ENCODE data around the gene NOVA1. TPM values are rescaled to one million over a fixed set of nuclear protein-coding genes. Genes with fewer than 3 reads are reported as not detected.

Gene NOVA1
- total and polyA plus RNA-seq, 12 donors: 1.3 to 8.9 (median 3.4) TPM

GRCh38 chr14:26596543-26597061 lies 1.2 kb downstream of the NOVA1 start:
- ATAC-seq (no peak), DNase-seq (peak in 1 of 2 donors; percentile 9)
- WGBS, 2 donors: 1 to 3% methylated on average over 21 of the region's 21 CpGs
- H3K27ac ChIP-seq: peak overlapping the region in 3 of 10 donors; percentile 83 to 88 (median 87)
- TF ChIP-seq, protein P1, sequence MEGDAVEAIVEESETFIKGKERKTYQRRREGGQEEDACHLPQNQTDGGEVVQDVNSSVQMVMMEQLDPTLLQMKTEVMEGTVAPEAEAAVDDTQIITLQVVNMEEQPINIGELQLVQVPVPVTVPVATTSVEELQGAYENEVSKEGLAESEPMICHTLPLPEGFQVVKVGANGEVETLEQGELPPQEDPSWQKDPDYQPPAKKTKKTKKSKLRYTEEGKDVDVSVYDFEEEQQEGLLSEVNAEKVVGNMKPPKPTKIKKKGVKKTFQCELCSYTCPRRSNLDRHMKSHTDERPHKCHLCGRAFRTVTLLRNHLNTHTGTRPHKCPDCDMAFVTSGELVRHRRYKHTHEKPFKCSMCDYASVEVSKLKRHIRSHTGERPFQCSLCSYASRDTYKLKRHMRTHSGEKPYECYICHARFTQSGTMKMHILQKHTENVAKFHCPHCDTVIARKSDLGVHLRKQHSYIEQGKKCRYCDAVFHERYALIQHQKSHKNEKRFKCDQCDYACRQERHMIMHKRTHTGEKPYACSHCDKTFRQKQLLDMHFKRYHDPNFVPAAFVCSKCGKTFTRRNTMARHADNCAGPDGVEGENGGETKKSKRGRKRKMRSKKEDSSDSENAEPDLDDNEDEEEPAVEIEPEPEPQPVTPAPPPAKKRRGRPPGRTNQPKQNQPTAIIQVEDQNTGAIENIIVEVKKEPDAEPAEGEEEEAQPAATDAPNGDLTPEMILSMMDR (IDR thresholded peaks at IDR 0.05): no peak
- peaks cover 0 to 44% (median 0%) of the 10 kb centered on the region in 7 donors for H3K27me3 ChIP-seq
- peaks cover 0 to 10% (median 0%) of the 10 kb centered on the region in 9 donors for H3K4me1 ChIP-seq
- H3K4me3 ChIP-seq: peak overlapping the region; percentile 44 to 75 (median 64)
- no peaks in the 10 kb centered on the region for H3K9me3 ChIP-seq
- intact Hi-C loops (cut with DNase I): loop anchor here in 1 of 10 donors (10.0 kb wide), 1 partner anchor 202 kb away; no protein-coding TSS in a partner anchor
- no peaks in the 10 kb centered on the region for H3K36me3 ChIP-seq

DNA sequence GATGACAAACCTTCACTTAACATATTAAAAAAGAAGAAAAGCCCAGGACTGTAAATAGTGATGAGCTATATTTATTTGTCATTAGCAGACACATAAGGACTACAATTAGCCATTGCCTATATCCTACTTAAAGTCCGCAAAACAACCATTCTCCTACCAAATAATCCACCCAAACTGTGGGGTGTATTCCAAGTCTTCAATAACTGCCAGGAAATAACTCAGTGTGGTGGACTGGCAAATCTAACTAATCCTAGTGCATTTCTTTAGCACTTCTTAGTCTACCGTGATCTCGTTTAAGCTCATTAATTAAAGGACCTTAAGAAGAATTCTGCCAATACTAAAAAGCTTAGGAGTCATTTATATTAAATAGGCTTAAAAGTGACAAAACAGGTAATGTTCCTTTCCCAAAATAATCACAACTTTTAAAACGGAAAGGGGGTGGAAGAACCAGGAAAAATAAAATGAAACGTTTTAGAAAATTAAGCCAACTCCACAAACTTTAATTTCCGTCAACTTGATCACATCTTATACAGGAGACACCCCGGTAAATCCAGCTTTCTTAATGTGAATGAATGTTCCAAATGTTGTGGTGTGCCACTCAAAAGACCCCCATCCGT lies 1.8 kb downstream of the NOVA1 start:
- no peaks in the 10 kb centered on the region for H3K9me3 ChIP-seq
- H3K4me3 ChIP-seq: peak overlapping the region in 9 of 10 donors; percentile 51 to 75 (median 66)
- intact Hi-C loops (cut with DNase I): loop anchor here in 1 of 10 donors (10.0 kb wide), 1 partner anchor 201 kb away; no protein-coding TSS in a partner anchor
- WGBS, 2 donors: 29 to 33% methylated on average over 8 of the region's 8 CpGs
- peaks cover 0 to 10% (median 0%) of the 10 kb centered on the region in 9 donors for H3K4me1 ChIP-seq
- ATAC-seq: no peak
- H3K27ac ChIP-seq: peak overlapping the region in 1 of 10 donors; percentile 83
- no peak for DNase-seq
- no peaks in the 10 kb centered on the region for H3K36me3 ChIP-seq
- peaks cover 0 to 44% (median 0%) of the 10 kb centered on the region in 7 donors for H3K27me3 ChIP-seq
- TF ChIP-seq, protein P1 (IDR thresholded peaks at IDR 0.05): no peak

GRCh38 chr14:26594756-26595545 lies 2.9 kb downstream of the NOVA1 start:
- Histone ChIP-seq H3K27me3 (peaks cover 0 to 44% (median 0%) of the 10 kb centered on the region in 7 donors), H3K4me3 (peak overlapping the region in 1 of 10 donors; percentile 66), H3K9me3 (no peaks in the 10 kb centered on the region), H3K36me3 (no peaks in the 10 kb centered on the region), H3K27ac (no peak overlapping the region), H3K4me1 (peaks cover 0 to 10% (median 0%) of the 10 kb centered on the region in 9 donors)
- intact Hi-C loops (cut with DNase I): loop anchor here in 1 of 10 donors (10.0 kb wide), 1 partner anchor 200 kb away; no protein-coding TSS in a partner anchor
- WGBS, 2 donors: 77 to 78% methylated on average over 2 of the region's 2 CpGs
- ATAC-seq: no peak
- DNase-seq: no peak
- TF ChIP-seq, protein P1 (IDR thresholded peaks at IDR 0.05): no peak

DNA sequence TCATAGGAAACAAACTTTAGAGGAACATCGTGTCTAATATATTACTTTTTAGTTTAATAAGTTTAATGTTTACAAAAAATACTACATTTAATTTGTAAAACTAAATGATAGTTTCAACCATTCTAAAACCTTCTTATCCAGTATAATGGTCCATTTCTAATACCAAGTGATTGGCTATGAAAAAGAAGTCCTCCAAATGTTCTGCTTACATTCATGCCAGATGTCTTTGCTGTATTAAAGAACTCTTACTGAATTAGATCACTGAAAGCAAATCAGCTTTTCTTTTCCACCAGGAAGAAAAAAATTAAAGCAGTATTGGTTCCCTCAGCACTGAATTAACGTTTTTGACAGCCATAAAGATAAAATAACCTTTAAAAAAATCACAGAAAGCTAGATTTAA lies 3.7 kb downstream of the NOVA1 start:
- Histone ChIP-seq H3K4me3 (no peak overlapping the region), H3K9me3 (no peaks in the 10 kb centered on the region), H3K27me3 (peaks cover 0 to 36% (median 0%) of the 10 kb centered on the region in 7 donors), H3K36me3 (no peaks in the 10 kb centered on the region), H3K4me1 (peaks cover 0 to 10% (median 0%) of the 10 kb centered on the region in 9 donors), H3K27ac (no peak overlapping the region)
- intact Hi-C loops (cut with DNase I): loop anchor here in 1 of 10 donors (10.0 kb wide), 1 partner anchor 199 kb away; no protein-coding TSS in a partner anchor
- DNase-seq: no peak
- WGBS, 2 donors: 64 to 72% methylated on average over 2 of the region's 2 CpGs
- TF ChIP-seq, protein P1 (IDR thresholded peaks at IDR 0.05): no peak
- ATAC-seq: no peak
